Stimulated activated CD4-positive, alpha-beta T cell treated with anti-CD3 and anti-CD28 coated beads, Interleukin-4, amount 100 ng/mL, for 1 hour (primary cell): ENCODE measurements around the gene ATP11A.

ENCODE experiments used
- DNase-seq: peaks from one replicate; pipeline ENCODE4 v3.0.0-alpha.2; 2020

Gene ATP11A

DNA sequence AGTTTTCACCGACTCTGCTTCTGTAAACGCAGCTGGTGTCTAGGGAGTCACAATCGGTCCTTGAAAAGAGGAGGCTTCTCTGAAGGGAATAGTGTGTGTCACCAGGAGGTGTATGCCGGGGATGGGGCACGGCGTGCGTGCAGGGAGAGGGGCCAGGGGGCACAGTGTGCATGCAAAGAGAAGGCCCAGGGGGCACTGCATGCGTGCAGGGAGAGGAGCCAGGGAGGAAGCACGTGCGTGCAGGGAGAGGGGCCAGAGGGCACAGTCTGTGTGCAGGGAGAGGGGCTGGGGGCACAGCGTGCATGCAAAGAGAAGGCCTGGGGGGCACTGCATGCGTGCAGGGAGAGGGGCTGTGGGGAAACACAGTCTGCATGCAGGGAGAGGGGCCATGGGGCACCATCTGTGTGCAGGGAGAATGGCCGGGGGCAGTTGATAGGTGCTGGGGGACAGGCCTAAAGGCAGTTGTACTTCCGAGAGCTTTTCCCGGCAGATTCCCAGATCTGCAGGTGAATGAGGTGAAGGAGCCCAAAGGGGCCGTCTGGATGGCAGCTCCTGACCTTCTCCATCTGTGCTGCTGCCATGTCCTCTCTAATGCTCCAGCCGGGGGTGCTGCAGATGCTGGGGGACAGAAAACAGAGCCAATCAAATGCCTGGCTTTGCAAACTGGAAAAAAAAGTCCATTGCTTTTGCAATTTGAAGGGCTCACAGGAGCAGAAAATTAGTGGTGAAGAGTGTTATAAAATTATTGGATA lies 36.4 kb downstream of the ATP11A start:
- DNase-seq, result no peak

- no peak for DNase-seq
These were observed 37.7 kb downstream of the ATP11A start for GRCh38 chr13:112727581-112727980.

GRCh38 chr13:112728375-112729126 lies 38.7 kb downstream of the ATP11A start:
- no peak for DNase-seq

DNA sequence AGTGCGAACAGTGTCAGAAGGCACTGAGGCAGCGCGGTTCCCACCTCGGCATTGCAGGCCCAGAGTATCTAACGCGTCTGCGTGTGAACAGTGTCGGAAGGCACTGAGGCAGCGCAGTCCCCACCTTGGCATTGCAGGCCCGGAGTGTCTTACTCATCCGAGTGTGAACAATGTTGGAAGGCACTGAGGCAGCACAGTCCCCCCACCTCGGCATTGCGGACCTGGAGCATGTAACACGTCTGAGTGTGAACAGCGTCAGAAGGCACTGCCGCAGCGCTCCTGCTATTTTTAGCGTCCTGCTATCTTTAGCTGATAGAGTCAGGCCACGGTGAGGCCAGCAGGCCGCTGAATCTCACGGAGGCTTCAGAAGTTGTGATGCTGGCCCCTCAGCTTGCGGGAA lies 39.6 kb downstream of the ATP11A start:
- no peak for DNase-seq

DNA sequence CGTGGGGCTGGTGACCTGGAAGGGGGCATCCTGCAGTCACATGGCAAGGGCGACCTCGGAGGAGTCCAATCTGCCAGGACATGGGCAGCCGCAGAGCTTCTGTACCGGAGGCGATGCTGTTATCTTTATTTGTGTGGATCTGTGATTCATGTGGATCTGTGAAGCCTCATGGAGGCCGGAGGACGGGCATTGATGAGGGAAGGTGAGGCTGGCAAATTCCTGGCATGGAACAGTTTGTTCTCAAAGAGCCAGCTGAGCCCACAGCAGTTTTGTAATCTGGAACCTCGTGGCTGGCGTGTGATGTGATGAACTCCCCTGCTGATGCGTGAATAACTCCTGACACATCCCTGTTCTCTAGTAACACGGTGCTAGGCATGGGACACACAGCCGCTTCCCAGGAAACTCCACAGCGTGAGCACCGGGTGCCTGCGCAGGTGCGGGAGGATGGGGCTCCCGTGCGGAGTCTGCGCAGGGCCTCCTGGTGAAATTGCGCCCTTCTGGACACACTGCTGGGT lies 40.4 kb downstream of the ATP11A start:
- no peak for DNase-seq

- no peak for DNase-seq
These were observed 42.1 kb downstream of the ATP11A start for GRCh38 chr13:112731667-112732616.

- DNase-seq, result no peak
These were observed 42.8 kb downstream of the ATP11A start for GRCh38 chr13:112732679-112733078.

GRCh38 chr13:112733112-112733511 lies 43.3 kb downstream of the ATP11A start:
- DNase-seq, result no peak

DNA sequence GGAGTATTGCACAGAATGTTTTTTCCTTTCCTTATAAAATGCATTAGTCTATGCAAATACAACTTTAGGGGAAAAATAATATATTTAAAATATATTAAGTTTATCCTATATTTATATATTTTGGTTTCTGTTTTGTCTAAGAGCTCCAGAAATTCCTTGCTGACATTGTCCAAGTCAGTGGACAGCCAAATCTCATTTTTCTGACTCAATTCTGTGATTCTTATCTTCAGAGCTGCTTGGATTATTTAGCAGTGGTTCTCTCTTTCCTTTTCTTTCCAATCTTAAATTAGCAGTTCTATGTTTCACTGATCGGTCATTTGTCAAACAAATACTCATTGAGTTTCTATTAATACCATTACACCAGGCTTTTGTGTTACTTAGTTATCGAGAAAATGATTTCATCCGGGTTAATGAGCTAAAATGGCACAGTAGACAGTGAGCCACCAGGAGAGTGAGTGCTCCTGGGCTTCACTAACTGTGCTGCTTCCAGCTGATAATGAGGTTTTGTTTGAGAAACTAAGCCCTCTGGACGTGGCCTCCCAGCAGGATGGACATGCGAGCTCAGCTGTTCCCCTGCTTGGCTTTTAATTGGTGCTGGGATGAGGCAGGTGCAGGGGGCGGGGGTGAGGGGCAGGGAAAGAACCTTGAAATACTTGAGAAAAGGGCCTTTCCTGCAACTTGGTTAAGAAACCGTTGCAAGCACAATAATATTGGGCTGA lies 44.0 kb downstream of the ATP11A start:
- no peak for DNase-seq

DNA sequence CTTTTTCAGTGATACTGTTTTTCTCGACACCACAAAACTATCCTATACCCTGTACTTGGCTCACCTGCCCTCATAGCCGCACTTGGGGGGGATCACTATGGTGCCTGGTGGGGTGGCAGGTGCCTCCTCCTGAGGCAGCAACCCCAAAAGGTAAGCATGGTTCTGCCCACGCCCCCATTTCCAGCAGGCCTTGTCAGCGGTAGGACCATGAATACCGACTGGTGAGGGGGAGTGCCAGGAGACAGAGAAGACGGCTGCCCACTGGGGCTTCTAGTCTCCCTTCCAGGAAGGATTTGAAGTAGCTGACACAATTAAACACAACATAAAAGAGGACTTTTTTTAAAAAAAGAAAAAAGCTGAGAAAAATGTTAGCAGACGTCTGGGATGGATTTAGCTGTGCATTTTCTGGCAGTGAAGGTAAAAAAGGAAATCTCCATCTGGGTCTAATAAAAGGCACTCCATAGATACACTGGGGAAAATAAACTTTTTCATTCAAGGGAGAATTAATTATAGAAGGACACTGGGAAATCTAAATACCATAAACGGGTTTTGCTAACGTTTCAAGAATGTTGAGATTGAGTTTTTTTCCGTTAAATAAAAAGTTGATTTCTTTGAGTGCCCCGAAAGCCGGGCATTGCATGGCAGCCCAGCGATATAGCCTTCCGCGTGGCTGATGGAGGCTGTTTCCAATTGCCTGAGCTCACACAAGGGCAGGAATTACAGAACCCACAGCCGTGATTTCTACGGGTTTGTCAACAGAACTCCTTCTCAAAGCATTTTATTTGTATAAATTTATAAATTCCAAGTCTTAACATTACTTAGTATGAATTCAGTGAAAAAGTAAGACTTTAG lies 45.1 kb downstream of the ATP11A start:
- DNase-seq, result no peak

GRCh38 chr13:112735791-112736190 lies 46.0 kb downstream of the ATP11A start:
- DNase-seq, result no peak

DNA sequence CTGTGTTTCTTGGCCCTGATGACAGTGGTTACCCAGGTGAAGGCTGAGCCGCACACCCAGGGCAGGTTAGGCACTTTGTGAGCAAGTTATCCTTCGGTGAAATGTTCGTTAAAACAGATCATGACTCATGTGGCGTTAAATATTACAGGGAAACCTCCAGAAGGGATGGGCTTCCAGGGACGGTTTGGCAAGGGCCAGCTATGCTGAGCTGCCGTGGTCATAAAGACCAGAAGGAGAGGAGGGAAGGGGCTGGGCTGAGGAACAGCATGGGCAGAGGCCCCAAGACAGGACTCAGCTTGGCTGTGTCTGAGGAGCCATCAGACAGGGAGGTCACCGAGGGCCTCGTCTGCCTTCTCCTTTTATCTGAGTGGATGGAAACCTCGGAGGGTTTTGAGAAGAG lies 47.5 kb downstream of the ATP11A start:
- no peak for DNase-seq

- no peak for DNase-seq
These were observed 48.8 kb downstream of the ATP11A start for GRCh38 chr13:112738606-112739005.

DNA sequence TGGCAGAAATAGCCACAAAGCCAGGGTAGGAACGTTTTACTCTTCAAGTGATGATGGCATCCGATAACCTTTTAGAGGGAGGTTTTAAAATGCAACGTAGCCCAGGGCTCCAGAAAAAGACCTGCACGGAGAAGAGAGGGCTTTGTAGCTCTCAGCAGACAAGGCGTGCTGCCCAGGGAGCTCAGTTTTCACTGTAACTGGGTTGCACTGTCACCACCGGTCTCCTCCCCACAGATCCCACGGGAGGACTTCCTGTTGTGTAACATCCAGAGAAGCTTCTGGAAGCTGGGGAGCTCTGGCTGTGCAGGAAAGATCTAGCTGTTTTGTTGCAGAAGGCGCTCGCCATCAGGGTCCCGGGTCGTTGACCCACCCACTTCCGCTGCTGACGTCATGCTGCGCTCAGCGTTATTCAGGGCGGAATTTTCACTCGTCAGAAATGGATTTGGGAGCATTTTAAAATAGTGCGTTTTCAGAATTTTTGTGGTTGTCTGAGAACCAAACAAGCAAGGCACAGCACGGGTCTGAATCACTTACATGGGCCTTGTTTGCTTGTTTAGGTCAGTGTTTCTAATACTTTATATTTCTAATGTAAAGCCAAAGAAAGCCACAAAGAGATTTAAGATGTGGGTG lies 50.8 kb downstream of the ATP11A start:
- no peak for DNase-seq

GRCh38 chr13:112741185-112741755 lies 51.4 kb downstream of the ATP11A start:
- no peak for DNase-seq

GRCh38 chr13:112741835-112742570 lies 52.2 kb downstream of the ATP11A start:
- DNase-seq, result no peak

GRCh38 chr13:112742583-112742982 lies 52.7 kb downstream of the ATP11A start:
- DNase-seq, result no peak

GRCh38 chr13:112743451-112744167 lies 53.8 kb downstream of the ATP11A start:
- DNase-seq, result no peak
